ENCODE results near the gene PRR7. TPM values are rescaled to one million over a fixed set of nuclear protein-coding genes. Genes with fewer than 3 reads are reported as not detected.

PRR7 gene
- total RNA-seq, 2 experiments from 2014 or later: 12.3 to 13.0 TPM

GRCh38 chr5:177502886-177503285 is 56.3 kb downstream of the PRR7 start:
- Mint-ChIP-seq H3K9me3 (ENCODE audit: low read depth) (no peaks in the 10 kb centered on the region), H3K36me3 (ENCODE audit: low read depth) (no peaks in the 10 kb centered on the region), H3K27ac (no peak overlapping the region), H3K4me1 (peaks cover 8% of the 10 kb centered on the region), H3K27me3 (peaks cover 12% of the 10 kb centered on the region), H3K4me3 (no peak overlapping the region)
- CTCF ChIA-PET: interaction anchor here (0.9 to 4.1 kb wide), 9 partner anchors 10 to 193 kb away, joined by 4 to 28 read pairs (median 6); no protein-coding TSS in a partner anchor
- DNase-seq (no peak), ATAC-seq (no peak)
- POLR2A ChIA-PET: no interaction called here
- intact Hi-C loops (cut with DNase I, micrococcal nuclease): no loop called here

GRCh38 chr5:177503351-177504085 is 56.9 kb downstream of the PRR7 start:
- ChIA-PET CTCF (interaction anchor here (0.9 to 3.2 kb wide), 4 partner anchors 15 to 194 kb away, joined by 4 to 28 read pairs (median 16); no protein-coding TSS in a partner anchor), POLR2A (no interaction called here)
- H3K4me3 Mint-ChIP-seq: no peak overlapping the region
- intact Hi-C loops (cut with DNase I, micrococcal nuclease): no loop called here
- ATAC-seq (no peak), DNase-seq (no peak)
- H3K27ac Mint-ChIP-seq: no peak overlapping the region
- H3K27me3 Mint-ChIP-seq: peaks cover 8% of the 10 kb centered on the region
- peaks cover 4% of the 10 kb centered on the region for H3K4me1 Mint-ChIP-seq
- H3K36me3 Mint-ChIP-seq (ENCODE audit: low read depth): no peaks in the 10 kb centered on the region
- no peaks in the 10 kb centered on the region for H3K9me3 Mint-ChIP-seq (ENCODE audit: low read depth)

- Mint-ChIP-seq H3K4me3 (no peak overlapping the region), H3K36me3 (ENCODE audit: low read depth) (peaks cover 3% of the 10 kb centered on the region), H3K9me3 (ENCODE audit: low read depth) (no peaks in the 10 kb centered on the region), H3K27ac (no peak overlapping the region), H3K27me3 (peaks cover 3% of the 10 kb centered on the region), H3K4me1 (no peaks in the 10 kb centered on the region)
- ATAC-seq (no peak), DNase-seq (no peak)
- POLR2A ChIA-PET: no interaction called here
- intact Hi-C loops (cut with DNase I, micrococcal nuclease): no loop called here
- CTCF ChIA-PET: interaction anchor here (1.3 kb wide), 1 partner anchor 47 kb away, joined by 6 read pairs; no protein-coding TSS in a partner anchor
These were observed 57.8 kb downstream of the PRR7 start for GRCh38 chr5:177504086-177505056.

GRCh38 chr5:177505075-177505474 is 58.5 kb downstream of the PRR7 start:
- H3K36me3 Mint-ChIP-seq (ENCODE audit: low read depth): peaks cover 6% of the 10 kb centered on the region
- no peak overlapping the region for H3K4me3 Mint-ChIP-seq
- ChIA-PET CTCF (interaction anchor here (0.8 kb wide), 1 partner anchor 114 kb away, joined by 7 read pairs; no protein-coding TSS in a partner anchor), POLR2A (no interaction called here)
- DNase-seq (no peak), ATAC-seq (no peak)
- H3K27ac Mint-ChIP-seq: no peak overlapping the region
- H3K4me1 Mint-ChIP-seq: peaks cover 3% of the 10 kb centered on the region
- no peaks in the 10 kb centered on the region for H3K27me3 Mint-ChIP-seq
- no peaks in the 10 kb centered on the region for H3K9me3 Mint-ChIP-seq (ENCODE audit: low read depth)
- intact Hi-C loops (cut with DNase I, micrococcal nuclease): no loop called here

Other genes starting within 250 kb of the PRR7 start
- gene RAB24, start 143.1 kb upstream of the PRR7 start, total RNA-seq: 10 to 100 TPM; 10.9 to 21.0 TPM
- 100 to 1,000 TPM; 266 to 362 TPM for gene PRELID1, start 143.0 kb upstream of the PRR7 start, total RNA-seq
- 10 to 100 TPM; 21.3 to 27.2 TPM for gene MXD3, start 134.9 kb upstream of the PRR7 start, total RNA-seq
- 10 to 100 TPM; 74.5 to 92.1 TPM for gene LMAN2, start 95.1 kb upstream of the PRR7 start, total RNA-seq
- gene RGS14, start 88.9 kb upstream of the PRR7 start, total RNA-seq: 10 to 100 TPM; 43.8 to 62.0 TPM
- gene SLC34A1, start 62.4 kb upstream of the PRR7 start, total RNA-seq: under 1 TPM in 1 of 2 experiments, not detected in 1; 0.14 TPM
- gene PFN3, start 46.2 kb upstream of the PRR7 start, total RNA-seq: not detected
- gene F12, start 37.2 kb upstream of the PRR7 start, total RNA-seq: 1 to 10 TPM; 3.4 to 4.9 TPM
- gene GRK6, start 20.1 kb upstream of the PRR7 start, total RNA-seq: 100 to 1,000 TPM; 110 to 141 TPM
- gene DBN1, start 26.8 kb downstream of the PRR7 start, total RNA-seq: 10 to 100 TPM; 29.5 to 41.2 TPM
- gene PDLIM7, start 50.8 kb downstream of the PRR7 start, total RNA-seq: 10 to 100 TPM; 41.9 to 50.2 TPM
- 1 to 10 TPM; 4.2 to 4.8 TPM for gene DOK3, start 63.0 kb downstream of the PRR7 start, total RNA-seq
- gene DDX41, start 70.1 kb downstream of the PRR7 start, total RNA-seq: 100 to 1,000 TPM; 192 to 197 TPM
- 10 to 100 TPM; 63.6 to 77.7 TPM for gene FAM193B, start 107.7 kb downstream of the PRR7 start, total RNA-seq
- 100 to 1,000 TPM in 1 of 2 experiments, 10 to 100 TPM in 1; 83.2 to 109 TPM for gene TMED9, start 145.4 kb downstream of the PRR7 start, total RNA-seq
- 10 to 100 TPM; 16.3 to 18.1 TPM for gene B4GALT7, start 153.3 kb downstream of the PRR7 start, total RNA-seq

All from activated CD4-positive, alpha-beta T cell treated with anti-CD3 and anti-CD28 coated beads for 36 hours (primary cell).